Loucy (cell line): ENCODE data around the gene MYF6.

Experiments used
- EZH2phosphoT487 ChIP-seq: fragments of 200-600 bp; IDR thresholded peaks from 2 replicates; pipeline ENCODE4 v1.6.1; 2018; ENCODE audit warnings: antibody characterized with exemption, mild to moderate bottlenecking, moderate library complexity, borderline replicate concordance
- TF ChIP-seq, protein P1 (sequence below): fragments of 200-600 bp; sonication (generic); conservative IDR thresholded peaks from 2 replicates; pipeline ENCODE4 v1.5.1; 2014; ENCODE audit warnings: mild to moderate bottlenecking, antibody characterized with exemption, low read length

DNA sequence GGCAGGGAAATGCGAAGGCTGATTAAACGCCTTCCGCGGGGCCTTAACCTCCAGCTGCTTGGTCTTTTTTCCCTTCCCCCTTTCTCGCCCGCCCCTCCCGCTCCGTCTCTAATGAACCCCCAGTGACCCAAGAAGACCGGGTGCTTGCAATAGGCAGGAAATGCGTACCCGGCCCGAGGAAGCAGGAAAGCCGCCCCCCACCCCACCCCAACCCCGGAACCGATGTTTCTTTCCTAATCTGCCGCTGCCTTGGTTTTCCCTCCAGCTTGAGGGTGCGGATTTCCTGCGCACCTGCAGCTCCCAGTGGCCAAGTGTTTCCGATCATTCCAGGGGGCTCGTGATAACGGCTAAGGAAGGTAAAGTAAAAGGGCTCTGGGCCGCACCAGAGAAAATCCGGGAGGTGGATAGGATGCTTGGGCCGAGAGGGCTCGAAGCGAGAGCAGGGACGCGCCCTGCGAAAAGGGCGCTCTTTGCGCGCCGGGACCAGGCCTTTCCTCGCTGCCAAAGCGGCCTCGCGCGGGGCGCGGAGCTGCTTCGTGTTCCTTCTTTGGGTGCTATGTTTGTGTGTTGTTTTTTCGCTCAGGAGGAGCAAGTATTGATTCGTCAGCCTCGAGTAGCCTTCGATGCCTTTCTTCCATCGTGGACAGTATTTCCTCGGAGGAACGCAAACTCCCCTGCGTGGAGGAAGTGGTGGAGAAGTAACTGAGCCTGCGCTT lies 983 bp downstream of the MYF6 start:
- TF ChIP-seq, protein P1, sequence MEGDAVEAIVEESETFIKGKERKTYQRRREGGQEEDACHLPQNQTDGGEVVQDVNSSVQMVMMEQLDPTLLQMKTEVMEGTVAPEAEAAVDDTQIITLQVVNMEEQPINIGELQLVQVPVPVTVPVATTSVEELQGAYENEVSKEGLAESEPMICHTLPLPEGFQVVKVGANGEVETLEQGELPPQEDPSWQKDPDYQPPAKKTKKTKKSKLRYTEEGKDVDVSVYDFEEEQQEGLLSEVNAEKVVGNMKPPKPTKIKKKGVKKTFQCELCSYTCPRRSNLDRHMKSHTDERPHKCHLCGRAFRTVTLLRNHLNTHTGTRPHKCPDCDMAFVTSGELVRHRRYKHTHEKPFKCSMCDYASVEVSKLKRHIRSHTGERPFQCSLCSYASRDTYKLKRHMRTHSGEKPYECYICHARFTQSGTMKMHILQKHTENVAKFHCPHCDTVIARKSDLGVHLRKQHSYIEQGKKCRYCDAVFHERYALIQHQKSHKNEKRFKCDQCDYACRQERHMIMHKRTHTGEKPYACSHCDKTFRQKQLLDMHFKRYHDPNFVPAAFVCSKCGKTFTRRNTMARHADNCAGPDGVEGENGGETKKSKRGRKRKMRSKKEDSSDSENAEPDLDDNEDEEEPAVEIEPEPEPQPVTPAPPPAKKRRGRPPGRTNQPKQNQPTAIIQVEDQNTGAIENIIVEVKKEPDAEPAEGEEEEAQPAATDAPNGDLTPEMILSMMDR = no peak
- no peak for TF ChIP-seq EZH2phosphoT487
